Measurements from ENCODE around the gene TAF1C. TPM values are rescaled to one million over a fixed set of nuclear protein-coding genes. Genes with fewer than 3 reads are reported as not detected.

TAF1C gene
- total and polyA plus RNA-seq, 10 of the 15 experiments (the other 5 are each of a cell fraction or from before 2014, with no cell fraction given), result 0.98 to 40.1 (median 15.4) TPM

DNA sequence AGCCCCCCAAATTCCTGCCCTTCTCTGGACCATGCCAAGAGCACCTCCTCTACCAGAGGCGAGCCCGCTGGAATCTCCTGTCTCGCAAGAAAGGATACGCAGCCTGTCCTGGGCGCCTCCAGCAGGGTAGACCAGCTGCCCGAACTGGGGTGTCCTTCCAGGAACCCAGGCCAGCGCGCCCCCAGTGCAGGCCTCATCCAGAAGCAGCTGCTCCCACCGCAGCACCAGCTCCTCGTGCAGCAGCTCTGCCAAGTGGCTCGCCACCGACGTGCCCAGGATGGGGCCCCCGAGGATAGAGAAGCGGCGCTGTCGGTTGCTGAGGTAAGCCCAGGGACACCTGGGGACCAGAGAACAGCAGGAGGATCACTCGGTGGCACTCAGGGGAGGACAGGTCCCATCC, 4.8 kb downstream of the TAF1C start (continued):
- TF ChIP-seq, protein P1, sequence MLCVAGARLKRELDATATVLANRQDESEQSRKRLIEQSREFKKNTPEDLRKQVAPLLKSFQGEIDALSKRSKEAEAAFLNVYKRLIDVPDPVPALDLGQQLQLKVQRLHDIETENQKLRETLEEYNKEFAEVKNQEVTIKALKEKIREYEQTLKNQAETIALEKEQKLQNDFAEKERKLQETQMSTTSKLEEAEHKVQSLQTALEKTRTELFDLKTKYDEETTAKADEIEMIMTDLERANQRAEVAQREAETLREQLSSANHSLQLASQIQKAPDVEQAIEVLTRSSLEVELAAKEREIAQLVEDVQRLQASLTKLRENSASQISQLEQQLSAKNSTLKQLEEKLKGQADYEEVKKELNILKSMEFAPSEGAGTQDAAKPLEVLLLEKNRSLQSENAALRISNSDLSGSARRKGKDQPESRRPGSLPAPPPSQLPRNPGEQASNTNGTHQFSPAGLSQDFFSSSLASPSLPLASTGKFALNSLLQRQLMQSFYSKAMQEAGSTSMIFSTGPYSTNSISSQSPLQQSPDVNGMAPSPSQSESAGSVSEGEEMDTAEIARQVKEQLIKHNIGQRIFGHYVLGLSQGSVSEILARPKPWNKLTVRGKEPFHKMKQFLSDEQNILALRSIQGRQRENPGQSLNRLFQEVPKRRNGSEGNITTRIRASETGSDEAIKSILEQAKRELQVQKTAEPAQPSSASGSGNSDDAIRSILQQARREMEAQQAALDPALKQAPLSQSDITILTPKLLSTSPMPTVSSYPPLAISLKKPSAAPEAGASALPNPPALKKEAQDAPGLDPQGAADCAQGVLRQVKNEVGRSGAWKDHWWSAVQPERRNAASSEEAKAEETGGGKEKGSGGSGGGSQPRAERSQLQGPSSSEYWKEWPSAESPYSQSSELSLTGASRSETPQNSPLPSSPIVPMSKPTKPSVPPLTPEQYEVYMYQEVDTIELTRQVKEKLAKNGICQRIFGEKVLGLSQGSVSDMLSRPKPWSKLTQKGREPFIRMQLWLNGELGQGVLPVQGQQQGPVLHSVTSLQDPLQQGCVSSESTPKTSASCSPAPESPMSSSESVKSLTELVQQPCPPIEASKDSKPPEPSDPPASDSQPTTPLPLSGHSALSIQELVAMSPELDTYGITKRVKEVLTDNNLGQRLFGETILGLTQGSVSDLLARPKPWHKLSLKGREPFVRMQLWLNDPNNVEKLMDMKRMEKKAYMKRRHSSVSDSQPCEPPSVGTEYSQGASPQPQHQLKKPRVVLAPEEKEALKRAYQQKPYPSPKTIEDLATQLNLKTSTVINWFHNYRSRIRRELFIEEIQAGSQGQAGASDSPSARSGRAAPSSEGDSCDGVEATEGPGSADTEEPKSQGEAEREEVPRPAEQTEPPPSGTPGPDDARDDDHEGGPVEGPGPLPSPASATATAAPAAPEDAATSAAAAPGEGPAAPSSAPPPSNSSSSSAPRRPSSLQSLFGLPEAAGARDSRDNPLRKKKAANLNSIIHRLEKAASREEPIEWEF (IDR thresholded peaks at IDR 0.05; ENCODE audit: insufficient replicate concordance, low read depth, low read length), result no peak
- TF ChIP-seq NR2C2 (IDR thresholded peaks at IDR 0.05; ENCODE audit: borderline replicate concordance, control insufficient read depth, insufficient read length, low read depth) (no peak), CREM (IDR thresholded peaks at IDR 0.05; ENCODE audit: low read depth) (no peak), FOXK2 (IDR thresholded peaks at IDR 0.05) (no peak)

DNA sequence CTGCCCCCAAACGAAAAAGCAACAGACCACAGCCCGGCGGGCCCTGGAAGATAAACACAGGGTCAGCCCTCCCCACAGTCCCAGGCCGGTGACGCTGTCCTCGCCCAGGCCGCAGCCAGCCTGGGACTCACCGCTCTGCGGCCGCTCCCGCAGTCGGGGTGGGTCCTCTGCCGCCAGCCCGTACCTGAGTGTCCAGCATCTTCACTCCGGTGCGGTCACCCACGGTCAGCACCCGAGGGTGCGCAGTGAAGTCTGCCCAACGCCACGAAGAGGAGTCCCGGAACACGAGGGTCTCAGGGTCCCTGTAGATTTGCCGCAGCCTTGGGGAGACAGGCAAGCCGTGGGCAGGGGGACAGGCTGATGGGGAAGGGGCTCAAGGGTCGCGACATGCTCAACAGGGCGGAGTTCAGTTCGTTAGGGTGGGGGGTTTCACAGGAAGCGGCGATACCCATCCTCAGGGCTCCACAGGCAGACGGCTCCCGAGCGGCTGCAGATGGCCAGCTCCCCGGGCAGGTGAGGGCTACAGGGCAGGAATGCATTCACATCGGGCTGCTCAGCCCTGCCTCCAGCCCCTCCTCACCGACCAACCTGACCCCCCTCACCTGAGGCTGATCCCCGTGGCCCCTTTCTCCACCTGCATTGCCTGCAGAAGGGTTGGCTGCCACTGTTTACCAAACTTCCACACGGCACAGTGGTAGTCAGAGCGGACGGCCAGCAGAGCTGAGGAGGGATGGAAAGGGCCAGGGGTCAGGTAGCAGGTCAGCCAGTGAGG, 5.5 kb downstream of the TAF1C start:
- ChIA-PET RAD21 (ENCODE audit: unreplicated experiment) (no interaction called here), CTCF (interaction anchor here (1.5 kb wide), 1 partner anchor 92 kb away, joined by 3 read pairs; no protein-coding TSS in a partner anchor)
- H3K79me2 ChIP-seq (ENCODE audit: control insufficient read depth, insufficient read depth, low read length), result peaks cover 12% of the 10 kb centered on the region
- no peak for TF ChIP-seq LARP7 (IDR thresholded peaks at IDR 0.05)
- TF ChIP-seq SMAD1 (IDR thresholded peaks at IDR 0.05; ENCODE audit: low read depth, partially characterized antibody), result no peak
- no peak for TF ChIP-seq SP1 (IDR thresholded peaks at IDR 0.05; ENCODE audit: low read depth, low read length)
- TF ChIP-seq, protein P2, sequence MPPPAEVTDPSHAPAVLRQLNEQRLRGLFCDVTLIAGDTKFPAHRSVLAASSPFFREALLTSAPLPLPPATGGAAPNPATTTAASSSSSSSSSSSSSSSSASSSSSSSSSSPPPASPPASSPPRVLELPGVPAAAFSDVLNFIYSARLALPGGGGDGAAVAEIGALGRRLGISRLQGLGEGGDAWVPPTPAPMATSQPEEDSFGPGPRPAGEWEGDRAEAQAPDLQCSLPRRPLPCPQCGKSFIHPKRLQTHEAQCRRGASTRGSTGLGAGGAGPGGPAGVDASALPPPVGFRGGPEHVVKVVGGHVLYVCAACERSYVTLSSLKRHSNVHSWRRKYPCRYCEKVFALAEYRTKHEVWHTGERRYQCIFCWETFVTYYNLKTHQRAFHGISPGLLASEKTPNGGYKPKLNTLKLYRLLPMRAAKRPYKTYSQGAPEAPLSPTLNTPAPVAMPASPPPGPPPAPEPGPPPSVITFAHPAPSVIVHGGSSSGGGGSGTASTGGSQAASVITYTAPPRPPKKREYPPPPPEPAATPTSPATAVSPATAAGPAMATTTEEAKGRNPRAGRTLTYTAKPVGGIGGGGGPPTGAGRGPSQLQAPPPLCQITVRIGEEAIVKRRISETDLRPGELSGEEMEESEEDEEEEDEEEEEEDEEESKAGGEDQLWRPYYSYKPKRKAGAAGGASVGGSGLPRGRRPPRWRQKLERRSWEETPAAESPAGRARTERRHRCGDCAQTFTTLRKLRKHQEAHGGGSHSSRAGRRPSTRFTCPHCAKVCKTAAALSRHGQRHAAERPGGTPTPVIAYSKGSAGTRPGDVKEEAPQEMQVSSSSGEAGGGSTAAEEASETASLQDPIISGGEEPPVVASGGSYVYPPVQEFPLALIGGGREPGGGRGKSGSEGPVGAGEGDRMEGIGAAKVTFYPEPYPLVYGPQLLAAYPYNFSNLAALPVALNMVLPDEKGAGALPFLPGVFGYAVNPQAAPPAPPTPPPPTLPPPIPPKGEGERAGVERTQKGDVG (CRISPR knock-in tag; IDR thresholded peaks at IDR 0.05), result no peak
- TF ChIP-seq, protein P3, sequence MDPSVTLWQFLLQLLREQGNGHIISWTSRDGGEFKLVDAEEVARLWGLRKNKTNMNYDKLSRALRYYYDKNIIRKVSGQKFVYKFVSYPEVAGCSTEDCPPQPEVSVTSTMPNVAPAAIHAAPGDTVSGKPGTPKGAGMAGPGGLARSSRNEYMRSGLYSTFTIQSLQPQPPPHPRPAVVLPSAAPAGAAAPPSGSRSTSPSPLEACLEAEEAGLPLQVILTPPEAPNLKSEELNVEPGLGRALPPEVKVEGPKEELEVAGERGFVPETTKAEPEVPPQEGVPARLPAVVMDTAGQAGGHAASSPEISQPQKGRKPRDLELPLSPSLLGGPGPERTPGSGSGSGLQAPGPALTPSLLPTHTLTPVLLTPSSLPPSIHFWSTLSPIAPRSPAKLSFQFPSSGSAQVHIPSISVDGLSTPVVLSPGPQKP (IDR thresholded peaks at IDR 0.05; ENCODE audit: low read depth, low read length), result no peak
- no peak for TF ChIP-seq TAF1 (IDR thresholded peaks at IDR 0.05; ENCODE audit: borderline replicate concordance, low read depth, low read length)
- TF ChIP-seq HCFC1 (IDR thresholded peaks at IDR 0.05; ENCODE audit: low read length), result no peak
- no peak for TF ChIP-seq BCL11A (IDR thresholded peaks at IDR 0.05; ENCODE audit: low read depth, low read length)
- TF ChIP-seq CHD2 (IDR thresholded peaks at IDR 0.05; ENCODE audit: borderline replicate concordance, low read depth, low read length), result no peak

More for the DNA sequence above, 5.5 kb downstream of the TAF1C start:
- H4K20me1 ChIP-seq (ENCODE audit: control insufficient read depth, insufficient read depth), result no peaks in the 10 kb centered on the region
- no peak overlapping the region for H3K9ac ChIP-seq (ENCODE audit: control insufficient read depth, insufficient read depth, low read length)
- BruUV-seq (replicated peaks), result no TSS peak
- in situ Hi-C loops (cut with MboI), result loop anchor here (5.0 kb wide), 1 partner anchor 224 kb away; no protein-coding TSS in a partner anchor
- WGBS (ENCODE audit: insufficient coverage, insufficient replicate concordance, low lambda C conversion rate, missing lambda C conversion rate), result 95% methylated on average over 41 of the region's 41 CpGs
- no peak for FAIRE-seq
- H3K4me2 ChIP-seq (ENCODE audit: control insufficient read depth, insufficient read depth), result no peak overlapping the region
- no peak for DNase-seq (ENCODE audit: low read depth, low spot score)
- 0 out of 2 replicates have a peak, but pooled peaks cover 1% of the 10 kb centered on the region for H3K4me1 ChIP-seq (ENCODE audit: control insufficient read depth, insufficient read depth, low read length)
- no peaks in the 10 kb centered on the region for H3K9me3 ChIP-seq (replicated peaks; ENCODE audit: control insufficient read depth, insufficient read depth, low read length)
- no peak overlapping the region for H3K4me3 ChIP-seq
- no peak for ATAC-seq
- SMC1A ChIA-PET (ENCODE audit: uncharacterized antibody, unreplicated experiment), result no interaction called here
- peaks cover 5 to 23% of the 10 kb centered on the region in 2 experiments; a peak in 3 of 4 replicates for H3K36me3 ChIP-seq (ENCODE audit: control insufficient read depth in 2 of 2, insufficient read depth in 2 of 2, low read length in 1 of 2)
- intact Hi-C loops (cut with micrococcal nuclease; ENCODE audit: unreplicated experiment), result no loop called here
- H3K27me3 ChIP-seq (replicated peaks in 1 of 2; ENCODE audit: control insufficient read depth in 2 of 2, insufficient read depth in 2 of 2, low read length in 1 of 2), result no peaks in the 10 kb centered on the region
- H3K27ac ChIP-seq (ENCODE audit: control insufficient read depth, insufficient read depth), result no peak overlapping the region
- H2AFZ ChIP-seq (ENCODE audit: control insufficient read depth, low read depth, low read length), result no peak overlapping the region
- POLR2A ChIA-PET, result no interaction called here
